ENCODE data around the gene SNAP25. TPM values are rescaled to one million over a fixed set of nuclear protein-coding genes. Genes with fewer than 3 reads are reported as not detected.

The SNAP25 gene
- total RNA-seq, 1 experiment from 2014 or later = 0.39 TPM

GRCh38 chr20:10330071-10330470 lies 111.4 kb downstream of the SNAP25 start:
- Histone ChIP-seq H3K27me3 (ENCODE audit: insufficient read depth, low read length) (no peaks in the 10 kb centered on the region), H3K36me3 (ENCODE audit: control insufficient read depth in 1 of 2, insufficient read depth in 2 of 2, low read length in 2 of 2) (no peaks in the 10 kb centered on the region), H2AFZ (ENCODE audit: low read depth, low read length, poor library complexity, severe bottlenecking) (no peak overlapping the region), H3K9me2 (ENCODE audit: insufficient read depth) (no peaks in the 10 kb centered on the region), H4K20me1 (ENCODE audit: insufficient read depth) (no peaks in the 10 kb centered on the region), H3K27ac (ENCODE audit: low read depth, low read length) (no peak overlapping the region), H3K79me2 (ENCODE audit: insufficient read depth, low read length) (no peaks in the 10 kb centered on the region), H3K4me2 (ENCODE audit: low read length) (no peak overlapping the region), H3K9me3 (ENCODE audit: control insufficient read depth in 1 of 2, insufficient read depth in 1 of 2, low read depth in 1 of 2, low read length in 2 of 2) (no peaks in the 10 kb centered on the region), H3K4me1 (ENCODE audit: control insufficient read depth in 1 of 2, insufficient read depth in 2 of 2, low read length in 2 of 2) (no peaks in the 10 kb centered on the region), H3K9ac (ENCODE audit: low read length) (no peak overlapping the region), H3K4me3 (replicated peaks in 1 of 2; ENCODE audit: low read depth in 1 of 2, low read length in 2 of 2) (no peak overlapping the region)
- TF ChIP-seq ZBTB33 (IDR thresholded peaks at IDR 0.05; ENCODE audit: extremely low read depth, insufficient replicate concordance, low read length) (no peak), EGR1 (IDR thresholded peaks at IDR 0.05; ENCODE audit: low read depth) (no peak), ZFX (IDR thresholded peaks at IDR 0.05) (no peak), ATF3 (IDR thresholded peaks at IDR 0.05) (no peak), FOSL1 (IDR thresholded peaks at IDR 0.05; ENCODE audit: low read depth) (no peak), CBX3 (IDR thresholded peaks at IDR 0.05; ENCODE audit: low read depth) (no peak), POLR2A (IDR thresholded peaks at IDR 0.05; ENCODE audit: borderline replicate concordance, extremely low read depth, insufficient read depth, insufficient read length) (no peak), SRF (IDR thresholded peaks at IDR 0.05; ENCODE audit: low read depth) (no peak), SIN3A (IDR thresholded peaks at IDR 0.05; ENCODE audit: low read depth) (no peak), MAX (IDR thresholded peaks at IDR 0.05) (no peak), TCF7L2 (IDR thresholded peaks at IDR 0.05; ENCODE audit: borderline replicate concordance, extremely low read depth, insufficient read depth, insufficient read length) (no peak), CTCF (IDR thresholded peaks at IDR 0.05 in 2 of 3, conservative IDR thresholded peaks at IDR 0.05 in 1 of 3; ENCODE audit: borderline replicate concordance in 1 of 3, insufficient read depth in 1 of 3, low read depth in 2 of 3, low read length in 2 of 3) (no peak), EZH2 (IDR thresholded peaks at IDR 0.05) (no peak), RAD21 (IDR thresholded peaks at IDR 0.05; ENCODE audit: low read depth) (no peak), JUND (IDR thresholded peaks at IDR 0.05) (no peak), YY1 (IDR thresholded peaks at IDR 0.05; ENCODE audit: extremely low read depth, insufficient replicate concordance, low read depth, low read length) (no peak)
- intact Hi-C loops (cut with micrococcal nuclease) = no loop called here
- CTCF ChIA-PET = interaction anchor here (0.6 kb wide), 1 partner anchor 240 kb away, joined by 3 read pairs; no protein-coding TSS in a partner anchor
- RAD21 ChIA-PET (ENCODE audit: low non-redundant PET in 1 of 2, low total read pairs in 2 of 2, uncharacterized antibody in 2 of 2, unreplicated experiment in 2 of 2) = no interaction called here
- POLR2A ChIA-PET = no interaction called here
- DNase-seq (ENCODE audit: low read depth, low spot score) (no peak), ATAC-seq (no peak)
- no TSS peak for BruUV-seq (replicated peaks)
